Skin epidermis (tissue), 12 donors: ENCODE measurements around the gene PTPN18.

Experiments used
- H3K27ac ChIP-seq, 21 experiments: fragments of 200-600 bp; sonication (generic) in 11 of 21; one replicate each; pipeline ENCODE4 v1.5.0; 2020; ENCODE audit warnings: mild to moderate bottlenecking in 3 of 21, inconsistent platforms in 2 of 21, moderate library complexity in 2 of 21
- H3K4me3 ChIP-seq, 7 experiments: fragments of 200-600 bp; sonication (generic) in 2 of 7; one replicate each; pipeline ENCODE4 v1.5.0; 2020; ENCODE audit warnings: inconsistent platforms in 2 of 7, mild to moderate bottlenecking in 2 of 7, moderate library complexity in 1 of 7

PTPN18 gene

GRCh38 chr2:130358420-130359350 lies 2.8 kb downstream of the PTPN18 start:
- no peak overlapping the region for H3K27ac ChIP-seq
- H3K4me3 ChIP-seq = no peak overlapping the region

- Histone ChIP-seq H3K27ac (no peak overlapping the region), H3K4me3 (no peak overlapping the region)
These were observed 3.6 kb downstream of the PTPN18 start for GRCh38 chr2:130359466-130359865.

GRCh38 chr2:130363479-130363878 lies 7.6 kb downstream of the PTPN18 start:
- no peak overlapping the region for H3K27ac ChIP-seq

GRCh38 chr2:130365075-130365474 lies 9.2 kb downstream of the PTPN18 start:
- Histone ChIP-seq H3K27ac (no peak overlapping the region), H3K4me3 (no peak overlapping the region)

More at GRCh38 chr2:130363479-130363878, 7.6 kb downstream of the PTPN18 start:
- no peak overlapping the region for H3K4me3 ChIP-seq

GRCh38 chr2:130365963-130366362 lies 10.1 kb downstream of the PTPN18 start:
- no peak overlapping the region for H3K4me3 ChIP-seq
- no peak overlapping the region for H3K27ac ChIP-seq

- Histone ChIP-seq H3K4me3 (no peak overlapping the region), H3K27ac (no peak overlapping the region)
These were observed 10.9 kb downstream of the PTPN18 start for GRCh38 chr2:130366720-130367119.

- no peak overlapping the region for H3K4me3 ChIP-seq
- no peak overlapping the region for H3K27ac ChIP-seq
These were observed 12.9 kb downstream of the PTPN18 start for GRCh38 chr2:130368786-130369185.

- Histone ChIP-seq H3K27ac (peak overlapping the region in 1 of 21 experiments; percentile 97), H3K4me3 (no peak overlapping the region)
These were observed 13.6 kb downstream of the PTPN18 start for GRCh38 chr2:130369311-130369964.

- H3K27ac ChIP-seq = peak overlapping the region in 2 of 21 experiments; percentile 0 to 97
- no peak overlapping the region for H3K4me3 ChIP-seq
These were observed 14.1 kb downstream of the PTPN18 start for GRCh38 chr2:130369965-130370341.

GRCh38 chr2:130370490-130370889 lies 14.6 kb downstream of the PTPN18 start:
- H3K27ac ChIP-seq = peak overlapping the region in 8 of 21 experiments; percentile 0 to 97 (median 88)
- no peak overlapping the region for H3K4me3 ChIP-seq

- H3K27ac ChIP-seq = peak overlapping the region; percentile 7 to 97 (median 88)
- H3K4me3 ChIP-seq = peak overlapping the region; percentile 59 to 76 (median 68)
These were observed 15.8 kb downstream of the PTPN18 start for GRCh38 chr2:130371723-130372054.

GRCh38 chr2:130372055-130372832 lies 16.4 kb downstream of the PTPN18 start:
- peak overlapping the region; percentile 59 to 76 (median 68) for H3K4me3 ChIP-seq
- peak overlapping the region; percentile 7 to 97 (median 88) for H3K27ac ChIP-seq

- H3K4me3 ChIP-seq = peak overlapping the region; percentile 59 to 76 (median 68)
- H3K27ac ChIP-seq = peak overlapping the region; percentile 7 to 97 (median 88)
These were observed 17.3 kb downstream of the PTPN18 start for GRCh38 chr2:130372833-130373807.

- Histone ChIP-seq H3K4me3 (no peak overlapping the region), H3K27ac (peak overlapping the region in 1 of 21 experiments; percentile 97)
These were observed 18.0 kb downstream of the PTPN18 start for GRCh38 chr2:130373808-130374365.

GRCh38 chr2:130374587-130375290 lies 18.9 kb downstream of the PTPN18 start:
- Histone ChIP-seq H3K4me3 (no peak overlapping the region), H3K27ac (no peak overlapping the region)

- Histone ChIP-seq H3K4me3 (no peak overlapping the region), H3K27ac (no peak overlapping the region)
These were observed 19.7 kb downstream of the PTPN18 start for GRCh38 chr2:130375291-130376266.
